KG1 (cell line): ENCODE results near the gene NHSL2.
"Not testable (repeated sequence)": the region's sequence is repeated elsewhere in the genome, so short reads cannot be mapped to it uniquely, and the experiment has no call there.

ENCODE experiments used
- DNase-seq: peaks from one replicate; lab custom pipeline; 2025; lab: John Stamatoyannopoulos, UW

Gene NHSL2

DNA sequence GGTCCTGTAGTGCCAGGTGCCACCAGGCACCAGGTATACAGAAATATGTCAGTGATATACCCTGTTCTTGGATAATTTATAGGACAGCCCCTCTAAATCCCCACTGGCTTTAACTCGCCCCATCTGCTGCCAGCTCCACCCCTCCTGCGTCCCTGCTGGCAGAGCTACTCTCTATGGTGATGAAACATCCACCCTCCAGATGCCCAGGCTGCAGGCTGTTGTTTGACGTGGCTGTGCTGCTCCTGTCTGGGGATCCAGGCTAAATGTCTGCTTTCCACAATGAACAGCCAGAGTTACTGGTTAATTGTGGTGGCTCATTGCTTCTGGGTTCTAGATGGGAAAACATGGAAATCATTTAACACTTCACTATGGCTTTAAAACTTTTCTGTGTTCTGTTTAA lies 12.9 kb downstream of the NHSL2 start:
- no peak for DNase-seq

DNA sequence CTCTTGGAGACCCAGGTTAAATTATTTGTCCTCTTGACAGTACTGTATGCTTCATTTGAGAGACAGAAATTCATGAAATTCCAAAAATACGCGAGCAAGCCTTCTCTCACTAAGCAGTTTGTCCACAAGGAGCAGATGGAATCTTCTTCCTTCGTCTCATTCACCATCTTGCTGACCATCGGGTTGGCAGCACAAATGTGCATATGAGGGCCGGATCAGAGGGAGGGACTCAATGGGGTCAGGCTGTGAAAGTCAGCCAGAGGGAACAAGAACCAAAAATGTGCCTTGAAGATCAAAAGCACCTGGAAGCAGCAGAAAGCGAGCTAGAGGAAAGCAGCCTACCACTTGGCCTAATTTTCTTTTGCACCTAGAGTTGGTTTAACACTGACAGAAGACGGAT lies 16.4 kb downstream of the NHSL2 start:
- DNase-seq = no peak

DNA sequence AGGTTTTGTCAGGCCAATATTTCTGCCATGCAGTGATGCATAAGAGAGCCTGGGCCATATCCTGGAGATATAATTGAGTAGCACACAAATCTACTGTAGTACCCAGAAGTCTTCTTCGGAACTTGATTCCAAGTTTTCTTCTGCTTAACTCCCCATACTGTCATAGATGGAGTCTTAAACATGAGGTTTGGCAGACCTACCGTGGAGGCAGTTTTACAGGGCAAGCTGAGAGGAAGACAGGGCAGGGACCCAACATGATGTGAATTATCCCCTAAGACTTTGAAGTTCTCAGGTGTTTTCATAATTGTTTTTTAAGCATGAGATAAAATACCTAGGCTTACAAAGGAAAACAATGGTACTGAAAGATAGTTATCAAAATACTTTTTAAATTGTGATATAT lies 18.2 kb downstream of the NHSL2 start:
- no peak for DNase-seq

DNA sequence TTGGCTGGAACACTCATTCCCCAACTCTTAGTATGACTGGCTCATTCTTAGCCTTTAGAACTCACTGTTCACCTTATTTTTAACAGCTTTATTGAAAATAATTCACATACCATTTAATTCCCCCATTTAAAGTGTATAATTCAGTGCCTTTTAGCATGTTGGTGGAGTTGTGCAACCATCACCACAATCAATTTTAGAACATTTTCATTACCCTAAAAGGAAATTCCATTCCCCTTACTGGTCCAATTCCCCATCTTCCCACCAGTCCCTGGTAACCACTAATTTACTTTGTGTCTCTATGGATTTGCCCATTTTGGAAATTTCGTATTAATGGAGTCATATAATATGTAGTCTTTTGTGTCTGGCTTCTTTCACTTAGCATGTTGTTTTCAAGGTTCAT lies 19.7 kb downstream of the NHSL2 start:
- no peak for DNase-seq

DNA sequence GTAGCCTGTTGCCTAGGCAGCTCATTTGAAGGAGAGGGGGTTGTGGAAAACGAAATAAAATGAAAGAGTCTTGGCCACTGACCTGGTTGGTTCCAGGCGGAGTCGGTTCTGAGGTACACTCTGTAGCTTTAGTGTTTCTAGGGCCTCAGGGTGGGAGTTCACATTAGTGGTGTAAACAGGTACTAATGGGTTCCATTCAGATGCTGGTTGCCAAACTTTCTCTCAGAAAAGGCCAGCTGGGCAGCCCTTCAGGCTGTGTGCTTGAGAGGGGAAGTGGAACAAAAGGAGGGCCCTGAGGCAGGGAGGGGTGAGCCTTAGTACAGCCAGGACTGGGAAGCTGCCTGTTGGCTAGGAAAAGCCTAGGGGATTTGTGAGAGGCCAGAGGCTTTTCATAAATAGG lies 24.8 kb downstream of the NHSL2 start:
- no peak for DNase-seq

DNA sequence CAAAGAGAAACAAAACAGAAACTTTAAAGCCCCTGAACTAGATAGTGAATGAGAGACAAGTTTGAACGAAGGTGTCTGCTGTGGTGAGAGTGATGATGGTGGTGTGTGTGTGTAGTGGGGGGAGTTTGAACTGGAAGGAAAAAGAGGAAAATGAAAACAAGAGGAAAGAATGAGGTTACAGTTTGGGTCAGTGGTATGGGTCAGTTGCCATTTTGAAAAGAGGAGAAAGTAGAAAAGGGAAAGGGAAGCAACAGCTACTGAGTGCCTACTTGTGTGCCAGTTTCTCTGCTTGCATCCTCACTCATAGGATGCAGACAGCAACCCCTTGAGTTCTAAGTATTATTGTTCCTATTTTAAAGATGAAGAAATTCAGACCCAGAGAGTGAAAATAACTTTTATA lies 26.0 kb downstream of the NHSL2 start:
- DNase-seq = no peak

DNA sequence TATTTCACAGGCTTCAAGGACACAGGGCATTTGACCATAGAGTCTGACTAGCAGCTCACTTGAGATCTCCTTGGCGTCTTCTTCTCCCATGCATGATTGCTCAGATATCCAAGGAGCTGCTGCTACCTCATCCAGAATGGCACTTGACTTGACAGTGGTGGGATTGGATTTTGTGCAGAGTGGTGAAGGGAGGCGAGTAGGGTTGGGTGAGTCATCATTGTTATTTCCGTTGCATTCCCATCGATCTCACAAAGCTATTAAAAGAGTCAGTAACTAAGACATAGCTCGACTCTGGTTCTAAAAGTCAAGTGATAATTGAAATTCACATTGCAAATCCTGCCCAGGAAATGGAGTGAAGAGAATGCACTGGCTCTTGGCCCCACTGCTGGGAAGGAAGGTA lies 27.7 kb downstream of the NHSL2 start:
- DNase-seq = no peak

DNA sequence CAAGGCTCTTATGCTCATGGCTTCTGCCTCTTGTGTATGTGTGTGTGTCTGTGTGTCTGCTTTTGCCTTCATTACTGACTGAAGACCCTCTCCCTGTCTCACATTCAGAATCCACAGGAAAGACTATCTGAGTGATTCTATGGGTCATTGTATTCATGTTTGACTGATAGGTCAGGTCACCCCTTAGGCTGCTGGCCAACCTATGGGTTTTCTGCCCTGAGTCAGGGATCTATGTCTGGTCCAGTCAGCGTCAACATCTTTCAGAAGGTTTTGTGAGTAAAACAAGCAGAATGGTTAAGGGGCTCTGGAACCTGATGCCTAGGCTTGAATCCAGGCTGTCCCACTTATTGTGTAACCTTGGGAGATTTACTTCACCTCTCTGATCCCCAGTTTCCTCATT lies 30.5 kb downstream of the NHSL2 start:
- no peak for DNase-seq

DNA sequence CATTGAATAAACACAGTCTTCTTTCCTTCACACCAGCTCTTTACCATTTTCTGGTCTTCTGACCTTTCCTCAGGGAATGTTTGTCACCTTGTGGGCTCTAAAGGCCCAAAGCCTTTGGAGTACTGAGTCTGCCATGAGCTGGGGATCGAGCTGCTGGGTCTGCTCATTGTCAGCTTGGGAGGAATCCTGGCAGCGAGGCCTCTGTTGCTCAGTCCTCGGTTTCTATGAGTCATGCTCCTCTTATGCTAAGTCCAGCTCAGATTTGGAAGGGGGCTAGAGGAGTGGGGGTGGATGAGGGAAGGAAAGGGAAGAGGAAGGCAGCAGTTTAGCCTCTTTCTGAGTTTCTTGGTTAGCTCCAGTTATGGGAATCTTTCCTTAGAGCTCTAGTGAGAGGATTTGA lies 31.1 kb downstream of the NHSL2 start:
- no peak for DNase-seq

DNA sequence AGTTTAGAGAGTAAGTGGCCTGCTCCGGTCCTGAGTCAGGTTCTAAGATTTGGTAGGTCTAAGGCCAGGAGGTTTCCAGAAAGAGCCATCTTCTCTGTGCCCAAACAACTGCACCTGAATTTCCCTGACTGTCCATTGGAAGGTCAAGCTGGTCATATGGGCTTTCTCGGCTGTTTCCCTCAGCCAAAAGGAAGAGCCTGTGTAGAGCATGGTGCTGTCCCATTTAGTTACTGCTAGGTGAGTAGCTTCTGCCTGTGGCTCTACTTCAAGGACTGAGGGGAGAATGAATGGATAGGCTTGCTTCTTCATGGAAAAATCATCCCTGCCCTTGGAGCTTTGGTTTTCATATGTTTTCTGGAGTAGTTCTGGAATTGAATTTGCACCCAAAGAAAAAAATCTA lies 33.7 kb downstream of the NHSL2 start:
- no peak for DNase-seq

DNA sequence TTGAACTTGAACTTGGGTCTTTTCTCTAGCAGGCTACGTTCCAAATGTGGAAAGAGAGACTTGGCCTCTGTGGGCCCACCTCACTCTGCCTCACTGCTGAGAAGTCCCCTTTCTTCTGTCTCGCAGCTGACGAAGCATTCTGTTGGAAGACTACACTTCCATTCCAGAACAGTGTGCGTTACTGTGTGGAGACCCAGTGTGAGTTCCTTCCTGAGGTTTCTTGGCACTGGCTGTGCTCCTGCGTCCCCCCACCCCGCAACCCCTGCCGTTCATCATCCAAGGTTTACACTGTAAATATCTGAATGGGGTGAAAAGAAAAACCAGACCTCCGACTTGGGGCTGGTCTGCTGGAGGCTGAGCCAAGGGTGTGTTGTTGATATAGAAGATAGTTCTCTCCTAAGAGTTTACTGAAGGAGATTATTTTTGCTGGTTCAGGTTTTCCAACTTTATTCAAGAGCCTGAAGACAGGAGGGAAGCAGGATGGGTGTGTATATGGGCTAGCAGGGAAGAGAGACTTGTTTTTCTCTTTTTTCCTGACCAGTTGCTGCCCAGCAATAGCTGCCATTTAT lies 34.7 kb downstream of the NHSL2 start:
- DNase-seq = no peak

DNA sequence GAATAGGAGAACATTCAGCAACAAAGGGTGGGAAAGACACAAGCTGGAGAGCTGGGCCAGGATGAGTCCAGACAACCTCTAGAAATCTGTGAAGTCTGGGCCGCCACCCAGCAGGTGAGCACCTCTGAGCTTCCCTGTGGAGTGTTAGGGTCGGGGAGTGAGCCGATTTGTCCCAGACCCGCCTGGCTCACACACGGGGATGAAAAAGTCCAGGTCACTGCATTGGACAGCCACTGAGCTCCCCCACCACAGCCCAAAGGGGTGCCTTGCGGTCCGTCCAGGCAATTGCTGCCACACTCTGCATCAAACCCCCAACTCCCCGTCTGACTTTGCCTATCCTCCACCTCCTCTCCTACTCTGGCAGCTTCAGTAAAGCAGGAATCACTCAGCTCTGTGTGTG lies 38.7 kb downstream of the NHSL2 start:
- no peak for DNase-seq

DNA sequence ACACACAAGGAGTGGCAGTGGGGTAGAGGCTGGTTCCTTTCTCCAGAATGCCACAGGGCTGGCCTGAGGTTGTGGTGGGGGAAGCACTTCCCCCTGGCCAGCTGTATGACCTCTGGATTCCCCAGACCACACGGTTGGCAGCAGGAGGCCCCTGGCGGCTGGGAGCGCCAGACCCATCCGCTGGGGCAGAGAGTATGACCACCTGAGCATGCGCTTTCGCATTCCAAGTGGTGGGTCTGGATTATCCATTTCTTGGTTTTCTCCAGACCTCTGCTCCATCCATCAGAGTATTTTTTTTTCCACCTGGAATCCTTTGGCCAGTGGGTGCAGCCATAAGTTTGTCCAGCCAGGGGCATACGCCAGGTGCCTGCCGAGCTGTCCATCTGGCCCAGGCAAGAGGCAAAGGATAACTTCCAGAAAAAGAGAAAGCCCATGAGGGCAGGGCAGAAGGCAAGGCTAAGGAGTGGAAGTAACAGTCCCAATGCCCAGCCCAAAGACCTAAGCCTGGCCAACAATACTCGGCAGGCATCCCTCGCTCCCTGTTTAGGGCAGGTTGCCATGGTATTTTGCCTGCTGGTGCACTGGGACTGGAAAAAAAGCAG lies 39.3 kb downstream of the NHSL2 start:
- no peak for DNase-seq

DNA sequence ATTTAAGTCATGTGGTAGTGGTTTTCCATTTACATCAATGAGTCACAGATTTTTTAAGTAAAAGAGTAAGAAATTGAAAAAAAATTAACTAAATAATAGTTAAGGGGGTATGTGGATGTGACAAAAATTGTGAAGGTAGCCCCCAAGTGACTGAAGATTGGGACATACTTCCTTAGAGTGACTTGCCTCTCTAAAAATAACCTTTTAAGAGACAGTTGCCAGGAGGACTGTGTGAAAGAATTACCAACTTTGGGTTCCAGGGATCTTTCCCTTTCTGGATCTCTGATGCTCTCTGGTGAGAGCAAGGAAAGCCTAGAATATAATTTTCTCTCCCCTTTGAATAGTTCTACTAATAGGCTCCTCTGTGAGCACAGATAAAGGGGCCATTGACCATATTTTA lies 42.7 kb downstream of the NHSL2 start:
- DNase-seq = no peak

DNA sequence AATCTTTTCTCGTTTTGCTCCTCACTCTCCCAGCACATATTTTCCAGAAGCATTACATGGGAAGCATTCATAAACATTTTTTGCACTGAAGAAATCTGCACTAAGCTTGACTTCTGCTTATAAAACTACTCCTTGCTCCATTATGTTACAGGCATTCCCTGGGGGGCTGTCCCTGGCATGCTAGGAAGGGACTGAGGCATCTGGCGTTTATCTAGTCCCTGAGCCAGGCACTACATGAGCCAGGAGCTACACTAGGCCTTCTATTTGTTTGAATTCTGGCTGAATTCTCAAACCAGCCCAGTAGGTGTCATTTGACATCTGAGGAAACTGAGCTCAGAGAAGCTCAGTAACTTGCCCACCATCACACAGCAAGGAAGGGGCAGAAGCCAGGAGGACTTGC lies 43.3 kb downstream of the NHSL2 start:
- DNase-seq = no peak

DNA sequence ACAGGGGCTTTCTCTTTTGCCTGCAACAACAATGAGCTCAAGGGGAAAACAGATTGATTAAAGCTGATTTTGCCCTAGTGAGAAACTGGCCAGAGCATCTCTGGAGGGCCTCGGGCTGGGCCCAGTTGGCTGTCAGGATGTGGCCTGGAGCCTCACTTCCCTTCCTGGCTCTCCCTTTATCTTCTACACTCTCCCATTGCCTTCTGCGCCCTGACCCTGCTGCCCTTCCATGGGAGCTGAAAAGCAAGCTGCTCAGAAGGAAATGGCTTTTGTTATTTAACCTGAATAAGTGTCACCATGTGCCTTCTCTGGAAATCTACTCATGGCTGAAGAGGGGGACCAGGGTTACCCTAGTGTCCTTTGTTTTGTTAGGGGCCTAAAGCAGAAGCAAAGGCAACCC lies 43.8 kb downstream of the NHSL2 start:
- no peak for DNase-seq

DNA sequence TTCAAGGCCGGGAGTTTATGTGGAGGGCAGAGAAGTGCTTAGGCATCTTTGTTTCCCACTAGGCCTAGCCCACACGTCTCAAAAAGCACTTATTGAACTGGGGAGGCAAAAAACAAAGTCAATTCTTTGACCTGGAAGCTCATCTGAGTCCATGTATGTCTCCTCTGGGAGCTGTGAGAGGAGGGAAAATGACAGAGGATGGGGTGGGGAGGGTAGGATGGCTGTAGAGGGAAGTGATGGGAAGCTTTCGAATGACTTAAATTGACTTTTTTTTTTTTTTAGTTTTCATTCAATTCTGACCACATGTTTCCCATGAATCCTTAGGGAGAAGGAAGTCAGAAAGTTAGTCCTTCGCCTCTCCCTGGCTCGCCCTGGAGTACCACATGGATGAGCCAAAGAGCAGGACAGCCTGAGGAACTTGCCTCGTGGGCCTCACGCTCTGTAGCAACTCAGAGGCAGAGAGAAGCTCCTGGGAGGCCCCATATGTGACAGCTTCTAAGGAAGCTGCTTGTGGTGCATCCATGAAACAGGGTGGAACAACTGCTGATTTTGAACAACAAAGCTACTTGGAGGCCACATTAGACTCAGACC lies 45.0 kb downstream of the NHSL2 start:
- no peak for DNase-seq

DNA sequence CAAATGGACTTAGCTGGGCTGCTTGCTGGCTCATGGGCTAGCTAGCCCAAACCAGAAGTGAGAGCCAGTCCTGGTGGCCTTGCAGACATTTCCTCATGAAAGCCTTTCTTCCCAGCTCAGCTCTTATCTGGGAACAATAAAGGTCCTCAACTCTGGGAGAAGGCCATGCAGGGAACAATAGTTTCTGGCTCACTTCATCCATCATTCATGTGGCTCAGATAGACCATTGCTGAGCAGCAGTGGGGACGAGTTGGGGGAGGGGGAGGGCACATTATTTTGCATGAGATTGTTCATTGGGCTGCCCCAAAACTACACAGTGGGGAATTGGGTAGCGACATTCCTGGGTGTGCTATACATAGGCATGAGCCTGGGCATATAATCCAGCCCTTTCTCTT lies 47.6 kb downstream of the NHSL2 start:
- no peak for DNase-seq

DNA sequence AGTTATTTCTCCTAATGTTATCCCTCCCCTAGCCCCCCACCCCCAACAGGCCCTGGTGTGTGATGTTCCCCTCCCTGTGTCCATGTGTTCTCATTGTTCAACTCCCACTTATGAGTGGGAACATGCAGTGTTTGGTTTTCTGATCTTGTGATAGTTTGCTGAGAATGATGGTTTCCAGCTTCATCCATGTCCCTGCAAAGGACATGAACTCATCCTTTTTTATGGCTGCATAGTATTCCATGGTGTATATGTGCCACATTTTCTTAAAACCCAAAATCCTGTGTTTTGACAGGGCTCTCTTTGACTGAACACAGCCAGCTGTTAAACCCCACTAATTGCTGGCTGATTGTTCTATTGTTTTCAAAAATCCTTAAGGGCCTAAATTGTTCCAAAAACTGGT lies 53.5 kb downstream of the NHSL2 start:
- not testable (repeated sequence) for DNase-seq

DNA sequence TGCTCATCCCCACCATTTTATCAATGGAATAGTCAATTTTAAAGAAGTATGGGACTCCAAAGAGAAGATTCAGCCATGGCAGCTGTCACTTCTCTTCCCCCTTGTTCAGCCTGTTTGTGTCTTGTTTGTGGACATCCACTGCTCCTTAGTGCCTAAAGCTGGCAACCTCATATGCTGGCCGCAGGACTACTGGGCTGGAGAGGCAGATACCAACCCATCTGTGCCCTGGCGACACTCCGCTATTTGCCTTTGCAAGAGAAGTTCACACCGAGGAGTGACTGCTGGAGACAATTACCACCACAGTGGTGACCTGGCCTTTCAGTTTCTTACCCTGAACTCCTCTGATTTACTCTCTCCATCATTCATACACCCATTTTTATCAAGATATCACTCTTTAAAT lies 64.3 kb downstream of the NHSL2 start:
- no peak for DNase-seq

DNA sequence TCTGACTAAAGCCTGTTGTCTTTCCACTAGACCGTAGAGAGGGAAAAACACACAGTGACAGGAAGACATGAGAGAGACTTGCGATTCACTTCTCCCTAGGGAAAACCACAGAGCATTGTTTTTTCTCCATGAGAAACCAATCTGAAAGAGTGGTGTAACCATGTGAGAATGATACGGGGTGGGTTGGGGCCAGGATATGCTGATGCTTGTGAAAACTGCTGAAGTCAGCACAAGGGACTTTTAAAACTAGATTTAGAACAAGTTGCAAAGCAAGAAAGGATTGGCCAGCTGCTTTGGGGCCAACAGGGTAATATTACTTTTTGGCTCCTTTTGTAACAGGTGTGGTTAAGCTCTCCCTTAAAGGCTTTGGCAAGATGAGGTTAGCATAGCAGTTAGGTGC lies 66.1 kb downstream of the NHSL2 start:
- DNase-seq = no peak

DNA sequence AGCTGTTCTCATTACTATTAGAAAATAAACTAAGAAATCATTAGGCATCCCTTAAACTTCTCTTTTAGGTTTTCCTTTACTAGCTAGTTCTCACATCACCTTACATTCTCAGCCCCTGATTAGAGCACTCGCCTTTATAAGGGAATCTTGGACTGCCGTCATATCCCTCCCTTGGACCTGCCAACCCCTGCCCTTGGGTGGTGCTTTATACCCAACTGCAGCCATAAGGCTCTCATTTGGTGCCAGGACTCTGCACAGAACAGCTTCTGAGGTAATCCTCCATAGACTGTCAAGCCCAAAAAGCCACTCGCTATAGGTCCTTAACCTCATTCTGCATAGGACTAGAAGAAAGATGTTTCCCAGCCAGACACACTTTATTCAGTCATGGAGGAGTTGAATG lies 67.5 kb downstream of the NHSL2 start:
- DNase-seq = no peak

DNA sequence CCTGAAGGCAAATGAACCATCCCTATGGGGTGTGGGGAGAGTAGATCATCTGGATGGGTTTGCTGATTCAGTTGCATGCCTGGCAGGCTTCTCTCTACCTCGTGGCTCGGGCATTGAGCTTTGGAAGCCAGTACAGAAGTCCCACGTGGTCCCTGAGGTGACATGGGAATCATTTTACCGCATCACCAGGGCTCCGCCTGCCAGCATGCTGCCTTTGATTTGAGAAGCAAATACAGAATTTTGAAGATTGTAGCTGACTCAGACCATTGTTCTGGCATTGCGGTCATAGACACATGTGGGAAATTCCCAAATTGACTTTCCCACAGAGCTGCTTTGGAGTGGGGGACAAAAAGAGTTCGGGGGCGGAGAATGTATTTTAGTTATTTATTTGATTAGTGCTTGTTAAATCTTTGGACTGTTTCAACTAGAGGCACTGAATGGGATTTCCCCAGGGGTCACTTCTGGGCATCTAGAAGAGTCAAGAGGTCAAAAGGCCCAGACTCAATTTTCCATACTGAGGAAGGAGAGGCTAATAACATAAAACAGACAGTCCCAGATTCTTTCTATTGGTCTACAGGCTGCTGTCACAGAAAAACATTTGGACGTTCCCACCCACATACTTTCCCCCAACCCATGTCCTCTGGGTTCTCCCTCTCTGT lies 79.3 kb downstream of the NHSL2 start:
- DNase-seq = no peak

DNA sequence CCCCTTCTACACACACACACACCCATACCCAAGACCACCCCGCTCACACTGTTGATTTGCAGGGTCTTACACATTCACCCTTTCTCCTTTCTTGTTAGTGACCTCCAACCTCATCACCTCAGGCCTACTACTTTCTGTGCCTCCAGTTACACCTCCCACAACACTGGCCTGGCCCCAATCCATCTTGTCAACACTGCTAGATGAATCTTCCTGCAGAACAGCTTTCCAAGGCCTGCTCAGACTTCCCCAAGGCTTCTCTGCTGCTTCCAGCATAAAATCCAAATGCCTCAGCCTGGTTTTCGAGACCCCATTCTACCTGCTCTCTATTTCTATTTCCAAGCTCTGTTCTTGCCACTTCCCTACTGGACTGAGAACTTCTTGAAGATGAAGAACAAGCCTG lies 79.9 kb downstream of the NHSL2 start:
- no peak for DNase-seq
